ENCODE results near the gene ARHGAP15. TPM values are rescaled to one million over a fixed set of nuclear protein-coding genes. Genes with fewer than 3 reads are reported as not detected.

The ARHGAP15 gene
- total RNA-seq, 1 experiment from 2014 or later = not detected

GRCh38 chr2:143280097-143280757 is 151.0 kb downstream of the ARHGAP15 start:
- no peak overlapping the region for H2AFZ ChIP-seq
- intact Hi-C loops (cut with micrococcal nuclease; ENCODE audit: unreplicated experiment) = no loop called here
- H3K9me2 ChIP-seq (ENCODE audit: insufficient read depth) = no peaks in the 10 kb centered on the region
- DNase-seq = no peak
- no peaks in the 10 kb centered on the region for H3K27me3 ChIP-seq (ENCODE audit: insufficient read depth, low read depth)
- no TSS peak for BruUV-seq (replicated peaks)
- no peaks in the 10 kb centered on the region for H3F3A ChIP-seq (ENCODE audit: insufficient read depth, low read depth)
- H3K4me2 ChIP-seq = no peak overlapping the region
- H3K36me3 ChIP-seq (ENCODE audit: low read depth) = no peaks in the 10 kb centered on the region
- H3K4me1 ChIP-seq (replicated peaks; ENCODE audit: insufficient read depth) = no peaks in the 10 kb centered on the region
- no peak for TF ChIP-seq EZH2 (IDR thresholded peaks at IDR 0.05; ENCODE audit: low read depth)
- no peak for TF ChIP-seq CTCF (conservative IDR thresholded peaks at IDR 0.05)
- no peaks in the 10 kb centered on the region for H3K9me3 ChIP-seq (ENCODE audit: insufficient read depth, low read depth)
- no peaks in the 10 kb centered on the region for H4K20me1 ChIP-seq (ENCODE audit: insufficient read depth)
- POLR2A ChIA-PET (ENCODE audit: unreplicated experiment) = no interaction called here
- H3K27ac ChIP-seq = no peak overlapping the region
- no peak overlapping the region for H3K4me3 ChIP-seq
- no peaks in the 10 kb centered on the region for H3K79me2 ChIP-seq (ENCODE audit: low read depth)
- CTCF ChIA-PET = no interaction called here

GRCh38 chr2:143282684-143283083 is 153.5 kb downstream of the ARHGAP15 start:
- Histone ChIP-seq H4K20me1 (ENCODE audit: insufficient read depth) (no peaks in the 10 kb centered on the region), H3K9me3 (ENCODE audit: insufficient read depth, low read depth) (no peaks in the 10 kb centered on the region), H3K79me2 (ENCODE audit: low read depth) (no peaks in the 10 kb centered on the region), H3K4me2 (no peak overlapping the region), H3K4me1 (replicated peaks; ENCODE audit: insufficient read depth) (no peaks in the 10 kb centered on the region), H3K27ac (no peak overlapping the region), H3K9me2 (ENCODE audit: insufficient read depth) (no peaks in the 10 kb centered on the region), H3F3A (ENCODE audit: insufficient read depth, low read depth) (no peaks in the 10 kb centered on the region), H3K4me3 (no peak overlapping the region), H2AFZ (no peak overlapping the region), H3K36me3 (ENCODE audit: low read depth) (no peaks in the 10 kb centered on the region), H3K27me3 (ENCODE audit: insufficient read depth, low read depth) (no peaks in the 10 kb centered on the region)
- TF ChIP-seq CTCF (conservative IDR thresholded peaks at IDR 0.05) (0 out of 2 replicates have a peak, but pooled peaks have one; percentile 27), EZH2 (IDR thresholded peaks at IDR 0.05; ENCODE audit: low read depth) (no peak)
- ChIA-PET CTCF (no interaction called here), POLR2A (ENCODE audit: unreplicated experiment) (no interaction called here)
- intact Hi-C loops (cut with micrococcal nuclease; ENCODE audit: unreplicated experiment) = no loop called here
- no peak for DNase-seq
- no TSS peak for BruUV-seq (replicated peaks)

- no peak for TF ChIP-seq EZH2 (IDR thresholded peaks at IDR 0.05; ENCODE audit: low read depth)
- peak; percentile 71 for TF ChIP-seq CTCF (conservative IDR thresholded peaks at IDR 0.05)
Observed at GRCh38 chr2:143284087-143284675, 155.0 kb downstream of the ARHGAP15 start.

More at GRCh38 chr2:143284087-143284675, 155.0 kb downstream of the ARHGAP15 start:
- H3K79me2 ChIP-seq (ENCODE audit: low read depth) = no peaks in the 10 kb centered on the region
- H2AFZ ChIP-seq = no peak overlapping the region
- ChIA-PET CTCF (no interaction called here), POLR2A (ENCODE audit: unreplicated experiment) (no interaction called here)
- DNase-seq = peak in 1 of 2 experiments; percentile 2
- H3K4me1 ChIP-seq (replicated peaks; ENCODE audit: insufficient read depth) = no peaks in the 10 kb centered on the region
- no peaks in the 10 kb centered on the region for H3K9me2 ChIP-seq (ENCODE audit: insufficient read depth)
- BruUV-seq (replicated peaks) = no TSS peak
- no peaks in the 10 kb centered on the region for H4K20me1 ChIP-seq (ENCODE audit: insufficient read depth)
- H3K4me3 ChIP-seq = no peak overlapping the region
- intact Hi-C loops (cut with micrococcal nuclease; ENCODE audit: unreplicated experiment) = no loop called here
- no peak overlapping the region for H3K27ac ChIP-seq
- no peaks in the 10 kb centered on the region for H3K36me3 ChIP-seq (ENCODE audit: low read depth)
- H3K27me3 ChIP-seq (ENCODE audit: insufficient read depth, low read depth) = no peaks in the 10 kb centered on the region
- H3F3A ChIP-seq (ENCODE audit: insufficient read depth, low read depth) = no peaks in the 10 kb centered on the region
- no peaks in the 10 kb centered on the region for H3K9me3 ChIP-seq (ENCODE audit: insufficient read depth, low read depth)
- H3K4me2 ChIP-seq = no peak overlapping the region
